HG03045 (cell line): ENCODE results near the gene STARD13.

Experiments
- ATAC-seq: cut with Tn5 transposase; IDR thresholded peaks from one replicate; pipeline ENCODE4 v1.9.1; 2021; ENCODE audit warnings: mild to moderate bottlenecking, moderate library complexity; ENCODE audit not compliant: unreplicated experiment

STARD13 gene

DNA sequence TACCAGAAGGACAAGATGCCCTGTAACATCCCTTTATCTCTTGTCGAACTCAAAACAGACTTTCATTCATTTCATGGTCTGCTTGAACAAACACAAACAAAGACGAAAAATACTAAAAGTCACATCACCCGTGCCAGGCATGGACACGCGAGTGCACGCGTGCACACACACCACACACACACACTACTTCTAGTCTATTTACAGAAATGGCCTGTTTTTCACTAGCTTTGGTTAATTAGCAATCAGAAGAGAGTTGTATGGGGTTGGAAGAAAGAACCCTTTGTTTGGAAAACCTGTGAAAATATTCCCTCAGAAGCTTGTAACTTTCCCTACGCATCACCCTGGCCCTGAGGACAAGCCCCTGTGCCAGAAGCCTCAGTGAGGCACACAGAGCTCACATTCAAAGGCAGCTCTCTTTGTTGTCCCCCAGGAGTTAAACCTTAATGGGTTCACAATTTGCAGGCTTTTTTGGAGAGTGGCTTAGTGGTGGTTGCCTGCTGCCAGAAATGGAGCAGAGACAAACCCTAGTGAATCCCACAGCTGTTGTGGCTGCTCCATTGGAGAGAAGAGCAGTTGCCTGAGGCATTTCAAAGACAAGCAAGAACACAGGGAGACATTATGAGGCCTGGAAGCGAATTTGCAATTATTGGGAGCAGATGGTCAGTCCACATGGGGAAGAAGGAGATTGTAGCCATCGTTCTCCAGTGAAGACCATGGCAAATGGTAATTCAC lies 55.9 kb downstream of the STARD13 start:
- ATAC-seq = no peak

DNA sequence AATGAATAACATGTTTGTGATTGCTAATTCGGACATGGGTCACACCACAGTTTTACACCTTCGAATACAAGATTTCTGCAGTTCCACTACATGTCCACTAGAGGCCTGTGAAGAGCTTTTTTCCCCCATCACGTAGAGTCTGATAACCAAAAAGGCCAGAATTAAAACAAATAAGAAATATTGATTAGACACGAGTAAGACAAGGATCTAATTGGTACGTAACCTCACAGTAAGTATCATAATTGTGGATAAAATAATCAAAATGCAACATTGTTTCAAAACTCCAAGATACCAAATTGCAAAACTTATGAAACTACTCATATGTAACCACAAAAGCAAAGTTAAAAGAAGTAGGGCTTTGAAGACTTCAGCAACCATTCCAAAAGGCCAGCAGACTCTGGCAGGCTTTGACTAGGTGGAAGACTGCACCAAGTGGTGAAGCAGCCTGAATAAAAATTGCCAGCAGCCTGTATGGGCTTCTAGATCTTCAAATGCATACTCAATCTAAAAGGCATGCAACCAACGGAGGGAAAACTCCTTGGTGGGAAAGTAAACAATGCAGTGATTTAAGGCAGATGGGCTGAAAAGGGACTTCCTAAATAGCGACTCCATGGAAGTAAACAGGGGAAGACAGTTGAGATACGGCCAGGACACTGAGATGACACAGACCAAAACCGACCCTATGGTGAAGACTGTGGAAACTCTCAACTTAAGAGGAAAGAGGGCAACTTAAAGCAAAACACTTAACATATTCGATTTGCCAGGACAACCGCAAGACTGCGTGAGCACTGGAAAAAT lies 56.7 kb downstream of the STARD13 start:
- no peak for ATAC-seq

DNA sequence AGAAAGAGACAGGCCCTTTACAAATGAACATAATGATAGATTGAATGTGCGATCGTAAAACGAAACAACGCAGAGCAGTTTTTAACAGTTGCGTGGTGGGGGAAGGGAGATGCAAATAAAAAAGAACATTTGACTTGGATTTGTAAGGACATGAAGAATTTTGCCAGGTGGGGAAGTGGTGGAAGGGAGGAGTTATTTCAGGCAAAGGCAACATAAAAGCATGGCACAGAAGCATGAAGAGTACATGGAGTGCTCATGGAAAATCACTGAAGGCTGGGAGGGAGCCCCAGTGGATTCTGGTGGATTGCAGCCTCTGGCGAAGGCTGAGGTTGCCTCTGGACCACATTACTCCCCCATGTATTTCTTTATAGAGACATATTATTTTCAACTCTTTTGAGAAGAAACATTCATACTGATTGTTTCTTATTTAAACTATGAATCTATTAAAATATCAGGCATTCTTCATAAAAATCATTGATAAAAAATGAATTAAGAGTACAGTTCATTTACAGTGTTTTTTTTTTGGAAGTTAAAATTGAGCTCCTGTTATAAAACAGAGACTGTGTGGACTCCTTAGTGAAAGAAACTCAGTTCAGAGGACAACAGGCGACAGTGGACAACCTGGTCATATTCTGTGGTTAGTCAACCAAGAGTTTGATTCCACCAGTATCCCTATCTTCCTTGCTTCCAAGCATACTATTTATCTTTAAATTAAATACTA lies 57.5 kb downstream of the STARD13 start:
- no peak for ATAC-seq

DNA sequence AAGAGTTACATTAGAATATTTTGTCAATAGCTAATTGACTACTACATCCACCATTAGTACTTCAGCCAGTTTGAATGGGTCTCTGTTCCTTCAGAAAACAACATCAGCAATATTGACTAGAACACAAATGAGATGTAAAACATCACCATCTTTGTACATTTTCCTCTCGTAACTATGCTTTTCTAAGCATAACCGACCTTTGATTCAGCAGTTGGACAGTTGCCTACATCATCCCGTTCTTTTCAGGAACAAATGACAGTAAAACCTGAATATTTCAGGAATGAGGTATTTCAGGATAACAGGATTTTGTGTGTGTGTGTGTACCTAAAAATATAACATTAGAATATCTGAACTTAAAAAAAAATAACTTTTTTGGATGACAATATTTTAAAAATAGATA lies 60.9 kb downstream of the STARD13 start:
- ATAC-seq = no peak

DNA sequence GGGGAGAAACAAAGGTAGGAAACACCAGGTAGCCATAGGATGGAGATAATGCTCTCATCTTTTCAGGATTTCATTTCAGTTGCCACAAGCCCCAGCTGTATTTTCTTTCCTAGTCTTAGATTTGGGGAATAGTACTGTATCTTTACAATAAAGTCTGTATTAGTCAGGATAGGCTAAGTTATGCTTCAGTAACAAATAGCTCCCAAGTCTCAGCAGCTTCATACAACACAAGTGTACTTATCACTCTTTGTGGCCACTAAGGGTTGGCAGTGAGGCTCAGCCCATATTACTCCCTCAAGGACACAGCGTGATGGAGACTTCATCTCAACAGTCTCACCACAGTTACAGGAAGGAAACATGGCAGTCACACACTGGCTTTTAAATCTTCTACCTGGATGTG lies 61.4 kb downstream of the STARD13 start:
- ATAC-seq = no peak

DNA sequence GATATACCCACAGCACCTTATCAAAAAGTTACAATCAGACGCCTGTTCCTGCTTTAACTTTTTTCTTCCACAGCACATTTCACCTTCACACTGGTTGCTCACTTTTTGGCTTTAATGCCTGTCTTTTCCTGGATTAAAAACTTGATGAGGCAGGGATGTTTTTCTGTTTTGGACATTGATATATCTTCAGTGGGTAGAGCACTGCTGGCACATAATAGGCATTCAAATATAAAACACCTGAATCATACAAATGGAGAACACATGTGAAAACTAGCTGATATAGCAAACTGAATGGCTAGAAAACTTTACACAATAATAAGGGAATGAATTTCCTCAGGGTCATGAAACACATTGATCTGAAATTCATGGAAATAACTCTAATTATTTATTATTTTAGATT lies 65.6 kb downstream of the STARD13 start:
- no peak for ATAC-seq

DNA sequence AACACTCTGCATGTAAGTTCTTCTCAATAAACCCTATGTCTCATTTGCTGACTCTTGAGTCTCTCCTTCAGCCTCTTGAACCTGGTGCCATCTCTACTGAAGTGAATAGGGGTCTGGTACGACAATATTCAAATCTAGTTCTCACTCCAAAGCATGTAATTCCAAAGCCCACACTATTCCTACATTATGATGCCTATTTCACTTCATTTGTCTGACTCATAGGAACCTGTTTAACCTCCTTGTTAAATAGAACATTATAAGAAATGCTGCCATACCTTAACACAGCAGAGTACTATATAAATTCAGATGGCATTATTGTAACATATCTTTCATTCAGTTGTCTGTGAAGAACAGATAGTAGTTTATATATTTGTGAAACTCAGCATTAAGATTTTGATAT lies 67.1 kb downstream of the STARD13 start:
- ATAC-seq = no peak

DNA sequence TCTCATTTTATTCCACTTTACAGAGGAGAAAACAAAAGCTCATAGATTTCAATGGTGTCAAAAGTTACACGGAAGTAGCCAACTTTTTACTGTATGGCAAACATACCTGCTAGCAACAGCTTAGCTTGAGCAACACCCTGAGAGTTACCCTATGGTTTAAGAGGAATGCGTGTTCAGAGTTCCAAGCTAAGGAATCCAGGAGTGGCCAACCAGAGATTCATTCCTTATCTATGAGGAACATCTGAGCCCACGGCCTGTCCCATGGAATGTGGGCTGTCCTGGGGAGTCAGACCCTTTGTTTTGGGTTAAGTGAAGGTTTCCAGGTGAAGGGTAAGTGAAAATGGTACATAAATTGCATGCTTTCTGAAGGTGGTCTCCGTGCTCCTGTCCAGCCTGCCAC lies 67.5 kb downstream of the STARD13 start:
- ATAC-seq = no peak

DNA sequence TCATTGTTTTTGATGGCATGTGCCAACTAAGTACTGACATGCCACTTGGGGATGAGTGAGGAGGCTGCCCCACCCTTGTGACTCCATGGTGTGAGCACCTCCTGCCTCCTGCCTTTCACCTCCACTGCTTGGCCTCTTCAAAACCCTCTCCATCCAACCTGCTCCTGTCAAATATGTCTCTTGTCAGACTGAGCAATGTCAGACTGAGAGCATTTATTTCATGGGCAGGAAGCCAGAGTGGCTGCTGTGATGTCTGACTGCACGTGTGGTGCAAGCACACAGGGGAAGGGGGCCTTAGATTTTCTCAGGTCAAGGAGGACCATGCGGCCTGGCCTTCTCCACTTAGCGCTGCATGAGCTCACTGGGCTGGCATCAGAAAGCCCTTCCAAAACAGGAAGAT lies 68.3 kb downstream of the STARD13 start:
- no peak for ATAC-seq

DNA sequence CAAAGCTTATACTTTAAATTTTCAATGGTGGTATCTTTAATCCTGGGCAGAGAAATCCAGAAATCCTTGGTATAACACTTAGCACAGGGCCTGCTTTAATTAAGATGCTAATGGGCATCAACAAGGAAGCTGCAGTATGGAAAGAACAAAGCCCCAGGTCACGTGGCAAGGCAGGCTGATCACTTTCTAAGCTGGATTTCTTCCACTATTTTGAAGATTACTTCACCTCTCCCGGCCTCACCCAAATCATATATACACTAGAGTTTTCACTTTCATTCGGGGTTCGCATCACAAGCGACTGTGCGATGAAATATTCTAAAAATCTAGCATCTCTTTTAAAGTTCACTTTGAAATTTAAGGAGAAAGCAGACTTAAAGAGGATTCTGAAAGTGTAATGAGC lies 71.8 kb downstream of the STARD13 start:
- ATAC-seq = no peak

DNA sequence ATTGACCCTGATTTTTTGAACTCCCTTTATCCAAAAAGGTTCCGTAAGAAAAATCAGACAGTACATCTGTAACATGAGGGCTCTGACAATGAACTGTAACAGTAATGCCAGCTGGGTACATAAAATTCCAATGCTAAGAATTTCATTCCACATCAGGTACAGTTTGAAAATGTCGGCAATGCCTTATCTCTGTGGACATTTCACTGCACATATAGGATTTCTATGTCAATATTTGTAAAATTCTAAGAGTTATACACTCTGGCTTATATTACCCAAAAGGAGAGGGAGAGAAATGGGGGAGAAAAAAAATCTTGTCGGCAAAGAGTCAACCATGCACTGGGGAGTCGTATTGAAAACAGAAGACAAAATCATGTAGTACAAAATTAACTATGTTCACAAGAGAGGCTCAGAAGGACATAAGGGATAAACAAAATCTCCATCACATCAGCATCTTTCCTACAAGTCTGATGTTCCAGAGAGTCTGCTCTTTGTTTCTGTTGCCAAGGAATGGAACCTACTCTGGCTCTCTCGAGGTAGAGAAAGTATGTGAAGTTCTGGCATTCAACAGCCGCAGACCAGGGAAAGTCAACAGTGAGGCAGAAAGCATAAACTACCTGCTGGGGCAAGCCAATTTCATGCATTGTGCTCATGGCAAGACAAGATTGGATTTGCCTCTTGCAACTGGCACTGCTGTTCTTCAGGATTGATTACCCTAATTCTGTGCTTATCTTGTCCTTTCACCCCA lies 72.4 kb downstream of the STARD13 start:
- no peak for ATAC-seq

DNA sequence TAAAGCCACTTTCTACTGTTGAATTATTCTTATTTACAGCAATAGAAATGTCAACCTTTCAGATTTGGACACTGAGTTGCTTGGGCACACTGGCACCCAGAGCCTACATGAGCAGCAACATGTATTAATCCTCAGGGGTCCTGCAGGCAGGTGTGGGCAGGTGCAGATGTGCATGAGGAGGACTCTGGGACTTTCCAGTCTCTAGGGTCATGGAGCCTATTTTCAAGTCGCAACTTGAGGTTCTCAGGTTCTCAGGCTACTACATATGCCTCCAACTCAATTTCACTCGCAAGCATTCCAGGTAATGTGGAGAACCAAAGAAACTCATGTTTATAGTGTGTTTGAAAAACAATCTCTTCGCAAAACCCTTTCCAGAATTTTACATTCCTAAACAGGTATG lies 73.2 kb downstream of the STARD13 start:
- no peak for ATAC-seq

DNA sequence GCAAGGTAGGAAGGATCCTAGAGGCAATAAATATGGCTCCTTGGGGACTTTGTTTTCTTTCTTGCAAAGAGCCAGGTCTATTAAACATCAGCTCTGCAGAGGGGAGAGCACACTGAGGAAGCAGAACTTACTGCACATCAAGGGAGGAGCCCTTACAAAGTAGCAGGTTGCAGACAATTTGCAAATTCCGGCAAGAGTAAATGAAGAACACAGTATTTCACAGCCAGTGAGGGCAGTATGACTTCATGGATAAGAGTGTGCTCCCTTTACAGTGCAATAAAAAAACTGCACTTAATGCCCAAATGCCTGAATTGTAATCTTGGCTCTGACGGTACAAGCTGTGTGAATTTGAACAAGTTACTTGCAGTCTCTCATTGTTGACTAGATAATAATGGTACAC lies 75.5 kb downstream of the STARD13 start:
- ATAC-seq = no peak

DNA sequence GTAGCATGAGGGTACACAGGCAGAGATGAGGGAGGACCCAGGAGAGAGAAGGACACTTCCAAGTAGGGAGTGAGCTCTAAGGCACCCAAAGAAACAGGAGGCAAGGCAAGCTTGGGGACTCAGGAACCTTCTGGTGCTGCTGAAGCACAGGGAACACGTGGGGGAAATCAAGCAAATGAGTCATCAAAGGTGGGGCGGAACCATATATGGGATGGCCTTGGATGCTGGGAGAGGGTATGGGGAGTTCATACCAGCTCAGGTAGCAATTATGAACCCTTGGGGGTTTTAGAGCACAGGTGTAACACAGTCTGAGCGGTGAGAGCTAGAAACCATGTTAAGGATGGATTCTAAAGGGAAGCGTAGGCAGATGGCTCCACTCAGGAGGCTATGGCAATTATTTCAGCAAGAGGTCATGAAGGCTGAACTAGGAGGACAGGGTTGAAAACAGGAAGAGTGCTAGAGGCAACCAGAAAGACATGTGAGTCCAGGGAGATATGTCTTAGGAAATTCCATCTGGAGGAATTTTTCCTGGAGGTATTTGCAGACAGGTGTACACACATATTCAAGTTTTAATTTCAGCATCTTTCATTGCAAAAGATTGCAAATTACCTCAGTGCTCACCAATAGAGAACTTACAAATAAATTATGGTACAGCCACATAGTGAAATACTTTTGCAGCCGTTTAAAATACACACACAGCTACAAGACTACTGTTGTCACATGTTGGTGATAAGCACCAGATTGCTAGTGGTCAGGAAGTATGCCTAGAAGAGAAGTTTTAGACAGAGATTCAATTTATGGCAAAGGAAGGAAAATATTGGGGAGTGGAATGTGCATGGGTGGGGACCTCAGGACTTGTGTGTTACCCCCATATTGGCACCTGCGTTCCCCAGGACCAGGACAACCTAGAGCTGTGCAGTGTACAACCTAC lies 77.0 kb downstream of the STARD13 start:
- ATAC-seq = no peak

DNA sequence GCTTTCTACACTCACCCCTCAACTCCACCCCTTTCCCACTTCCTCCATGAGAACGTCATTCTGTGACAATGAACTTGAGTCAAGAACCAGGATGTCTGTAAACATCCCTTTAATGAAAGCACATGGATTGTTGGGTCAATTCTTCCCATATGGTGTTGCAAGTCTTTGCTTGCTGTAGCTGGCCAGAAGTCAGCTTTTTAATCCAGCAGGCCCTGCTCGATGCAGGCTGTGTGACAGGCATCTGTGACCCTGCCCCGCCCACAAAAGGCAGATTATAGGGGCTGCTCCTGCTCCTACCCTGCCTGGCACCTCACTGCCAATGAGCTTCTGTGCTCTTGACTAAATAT lies 78.0 kb downstream of the STARD13 start:
- no peak for ATAC-seq

DNA sequence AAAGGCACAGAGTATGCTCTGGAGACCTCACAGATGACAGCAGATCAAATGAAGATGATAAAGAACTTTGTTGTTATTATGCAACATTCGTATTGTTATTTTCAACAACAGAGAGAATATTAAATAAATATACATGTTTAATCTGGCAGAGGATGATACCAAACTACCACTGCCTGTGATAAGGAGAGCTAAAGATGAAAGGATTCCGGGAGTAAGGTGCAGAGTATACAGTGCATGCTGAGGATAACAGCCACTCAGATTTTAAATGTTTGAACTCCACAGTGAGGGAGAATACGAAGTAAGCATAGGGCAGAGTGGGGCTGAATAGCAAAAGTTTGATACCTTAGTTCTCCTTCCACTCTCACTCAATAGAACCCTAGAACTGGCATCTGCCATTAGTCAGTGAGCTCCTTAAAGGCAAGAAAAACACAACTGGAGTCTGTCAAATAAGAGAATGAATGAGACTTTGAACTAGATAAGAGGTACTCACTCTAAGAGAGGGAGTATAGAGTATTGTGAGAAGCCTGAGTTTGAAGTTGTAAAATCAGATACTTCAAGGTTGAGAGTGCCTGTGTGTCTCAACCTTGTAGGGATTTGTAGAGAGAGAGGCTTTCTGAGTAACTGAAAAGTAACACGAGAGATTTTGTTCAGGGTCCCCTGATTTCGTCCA lies 78.5 kb downstream of the STARD13 start:
- no peak for ATAC-seq

DNA sequence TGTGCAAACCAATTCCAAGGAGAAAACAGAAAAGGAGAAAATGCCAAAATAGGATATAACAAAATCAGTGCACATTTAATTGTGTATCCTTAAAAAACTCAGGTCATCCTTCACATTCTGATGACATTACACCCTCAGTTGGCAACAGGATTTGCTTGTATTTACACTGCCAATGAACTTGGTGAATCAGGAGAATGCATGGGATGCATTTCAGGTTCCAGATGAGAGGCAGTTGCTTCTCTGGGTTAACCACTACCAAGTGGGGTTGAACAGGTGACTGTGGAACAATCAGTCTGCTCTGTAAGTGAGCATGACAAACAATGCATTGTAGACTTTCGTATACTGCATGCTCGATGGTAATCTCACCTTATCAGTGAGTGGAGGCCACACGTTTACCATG lies 79.1 kb downstream of the STARD13 start:
- no peak for ATAC-seq

DNA sequence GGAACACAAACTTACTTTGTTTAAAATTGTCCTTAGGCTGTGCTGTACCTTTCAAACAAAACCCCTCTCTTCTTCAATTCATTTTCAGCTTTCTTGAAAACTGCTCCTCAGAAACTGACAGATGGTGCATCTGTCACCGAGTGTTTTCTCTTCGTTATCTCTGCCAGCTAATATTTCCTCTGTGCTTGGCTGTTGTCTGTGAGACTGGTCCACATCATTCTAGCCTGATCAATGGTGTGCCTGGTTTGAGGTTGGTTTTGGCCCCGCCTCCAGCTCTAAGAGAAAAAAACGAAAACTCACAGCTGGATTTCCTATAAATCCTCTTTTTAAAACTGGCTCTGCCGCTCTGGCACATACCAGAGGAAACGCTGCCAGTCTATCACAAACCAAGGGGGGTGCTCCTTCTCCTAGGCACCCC lies 79.7 kb downstream of the STARD13 start:
- ATAC-seq = peak; percentile 66

DNA sequence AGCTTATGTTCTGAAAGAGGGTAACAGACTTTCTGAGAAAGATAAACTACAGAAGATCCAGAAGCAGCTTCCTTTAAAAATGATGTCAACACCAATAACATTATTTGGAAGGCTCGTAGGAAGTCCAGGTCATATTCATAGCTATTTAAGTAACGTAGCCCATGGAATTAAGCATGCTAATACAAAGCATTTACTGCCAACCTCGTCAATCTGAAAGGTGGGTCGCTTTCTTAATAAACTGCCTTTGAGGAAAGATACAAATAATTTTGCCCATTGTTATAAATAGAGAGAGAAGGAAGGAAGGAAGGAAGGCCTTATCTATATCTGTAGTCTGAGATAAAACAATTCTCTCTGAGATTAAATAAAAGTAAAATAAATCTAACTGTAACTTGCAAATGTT lies 80.3 kb downstream of the STARD13 start:
- no peak for ATAC-seq
